Measurements from ENCODE around the gene KCNK3.
"Not testable (repeated sequence)": the region's sequence is repeated elsewhere in the genome, so short reads cannot be mapped to it uniquely, and the experiment has no call there.

The KCNK3 gene

DNA sequence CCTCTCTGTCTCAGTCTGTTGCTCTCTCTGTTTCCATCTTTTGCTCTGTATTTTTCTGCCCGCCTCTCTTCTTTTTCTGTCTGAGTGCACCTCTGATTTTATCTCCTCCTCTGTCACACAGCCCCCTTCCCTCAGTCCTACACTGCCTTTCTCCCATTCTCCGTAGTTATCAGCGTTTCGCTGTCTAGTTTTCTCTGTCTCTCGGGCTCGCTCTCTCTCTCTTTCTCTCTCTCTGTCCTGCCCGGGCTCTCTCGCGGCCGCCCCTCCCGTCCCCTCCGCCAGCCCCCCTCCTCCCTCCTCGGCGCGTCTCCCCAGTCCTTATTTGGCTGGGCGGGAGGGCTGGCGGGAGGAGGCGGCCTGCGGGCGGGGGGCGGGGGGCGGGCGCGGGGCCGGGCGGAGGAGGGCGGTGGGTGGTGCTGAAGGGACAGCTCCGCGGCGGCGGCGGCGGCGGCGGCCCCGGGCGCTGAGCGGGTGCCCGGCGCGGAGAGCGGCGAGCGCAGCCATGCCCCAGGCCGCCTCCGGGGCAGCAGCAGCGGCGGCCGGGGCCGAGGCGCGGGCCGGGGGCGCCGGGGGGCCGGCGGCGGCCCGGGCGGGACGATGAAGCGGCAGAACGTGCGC lies at the start of gene KCNK3:
Gene KCNK3 (plus strand): TSS at position 444 of the 618 bp plus-strand sequence. CDS start 154 bp downstream, at position 598.
- peak; percentile 46 for DNase-seq

DNA sequence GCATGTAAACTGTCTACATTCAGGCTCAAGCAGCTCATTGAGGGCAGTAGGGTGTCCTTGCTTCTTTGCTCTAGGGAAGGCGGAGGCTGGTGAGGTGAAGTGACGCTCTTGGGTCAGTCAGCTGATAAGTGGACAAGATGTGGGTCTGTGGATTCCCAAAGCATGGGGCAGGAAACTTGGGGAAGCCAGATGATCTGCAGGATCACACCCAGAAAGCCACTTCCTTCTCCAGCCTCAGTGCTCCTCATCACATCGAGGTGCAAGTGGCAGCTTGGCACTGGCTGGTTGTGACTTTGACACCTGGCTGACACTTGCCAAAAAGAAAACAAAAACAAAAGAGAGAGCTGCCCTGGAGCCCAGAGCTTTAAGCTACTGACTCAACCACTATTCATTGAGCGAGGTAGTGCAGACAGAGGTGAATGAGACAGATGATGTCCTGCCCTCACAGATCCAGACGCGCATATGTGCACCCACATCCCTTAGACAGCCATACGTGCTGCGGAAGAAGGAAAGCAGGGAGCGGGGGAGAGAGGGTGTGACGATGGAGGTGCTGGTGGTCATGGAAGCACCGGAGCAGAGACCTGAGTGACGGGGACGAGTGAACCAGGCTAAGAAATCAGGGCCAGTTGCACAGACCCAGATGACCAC lies 48.2 kb upstream of the KCNK3 start:
- no peak for DNase-seq

DNA sequence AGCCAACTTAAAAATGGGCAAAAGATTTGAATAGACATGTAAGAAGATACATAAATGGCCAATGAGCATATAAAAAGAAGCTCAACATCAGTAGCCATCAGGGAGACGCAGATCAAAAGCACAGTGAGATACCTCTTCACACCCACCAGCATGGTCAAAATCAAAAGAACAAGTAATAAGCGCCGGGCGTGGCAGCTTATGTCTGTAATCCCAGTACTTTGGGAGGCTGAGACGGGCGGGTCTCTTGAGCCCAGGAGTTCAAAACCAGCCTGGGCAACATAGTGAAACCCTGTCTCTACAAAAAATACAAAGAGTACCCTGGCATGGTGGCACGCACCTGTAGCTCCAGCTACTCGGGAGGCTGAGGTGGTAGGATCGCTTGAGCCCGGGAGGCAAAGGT lies 46.8 kb upstream of the KCNK3 start:
- DNase-seq: no peak

DNA sequence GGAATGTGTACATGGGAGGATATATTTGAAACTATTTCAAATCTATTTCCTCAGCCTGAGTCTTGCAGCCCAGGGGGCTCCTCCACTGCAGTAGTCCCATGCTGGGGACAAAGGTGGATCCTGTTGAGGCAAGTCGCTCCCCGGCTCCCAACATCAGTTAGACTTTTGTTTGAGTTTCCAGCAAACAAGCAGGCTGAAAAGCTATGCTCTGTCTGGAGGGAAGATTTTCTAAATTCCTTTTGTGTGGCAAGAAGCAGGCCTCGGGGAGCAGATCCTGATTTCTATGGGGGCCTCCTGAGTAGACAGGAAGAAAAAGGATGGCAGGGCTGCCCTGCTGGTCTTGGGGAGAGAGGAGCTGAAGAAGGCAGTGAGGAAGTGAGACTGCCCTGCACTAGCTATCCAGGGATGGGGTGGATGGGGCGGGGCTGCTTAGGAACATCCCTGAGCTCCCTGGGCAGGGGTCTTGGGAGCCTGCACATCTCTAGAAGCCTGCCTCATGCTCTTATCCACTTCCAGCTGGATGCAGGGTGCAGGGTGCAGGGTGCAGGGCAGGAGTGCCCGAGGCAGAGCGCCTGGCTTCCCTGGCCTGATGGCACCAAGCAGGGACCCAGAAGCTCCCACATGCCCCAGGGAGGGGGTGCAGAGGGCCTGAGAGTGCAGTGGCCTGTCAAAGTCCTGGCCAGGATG lies 45.4 kb upstream of the KCNK3 start:
- no peak for DNase-seq

DNA sequence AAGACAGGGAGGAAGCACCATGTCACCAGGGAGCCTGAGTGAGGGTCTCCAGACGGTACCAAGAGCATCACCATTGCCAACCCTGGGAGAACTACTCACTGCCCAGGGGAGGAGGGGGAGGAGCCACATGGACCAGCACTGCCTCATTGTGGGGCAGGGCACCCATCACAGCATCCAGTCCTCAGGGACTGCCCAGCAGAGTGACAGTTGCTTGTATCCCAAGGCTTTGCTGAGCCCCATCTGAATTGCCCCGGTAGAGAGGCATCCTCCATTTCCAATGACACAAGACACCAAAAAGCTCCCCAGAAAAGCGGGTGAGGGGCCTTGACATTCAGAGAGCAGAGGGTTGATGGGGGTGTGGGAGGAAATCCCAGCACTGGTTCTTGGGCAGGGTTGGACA lies 44.5 kb upstream of the KCNK3 start:
- no peak for DNase-seq

DNA sequence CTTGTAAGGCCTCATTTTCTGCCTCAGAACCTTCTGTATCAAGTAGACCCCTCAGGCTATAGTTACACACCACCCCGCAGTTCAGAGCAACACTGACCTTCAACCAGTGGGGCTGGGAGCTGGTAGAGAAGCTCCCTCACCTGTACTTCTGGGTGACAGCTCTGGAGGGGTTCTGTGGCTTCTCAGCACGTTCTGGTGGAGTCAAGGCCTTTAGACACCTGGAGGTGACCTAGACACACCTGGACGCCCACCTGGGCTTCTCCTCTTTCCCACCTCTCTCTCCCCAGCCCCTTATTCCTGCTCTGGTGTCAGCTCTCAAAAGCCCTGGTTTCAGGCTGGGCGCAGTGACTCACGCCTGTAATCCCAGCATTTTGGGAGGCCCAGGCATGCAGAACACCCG lies 44.0 kb upstream of the KCNK3 start:
- DNase-seq: no peak

DNA sequence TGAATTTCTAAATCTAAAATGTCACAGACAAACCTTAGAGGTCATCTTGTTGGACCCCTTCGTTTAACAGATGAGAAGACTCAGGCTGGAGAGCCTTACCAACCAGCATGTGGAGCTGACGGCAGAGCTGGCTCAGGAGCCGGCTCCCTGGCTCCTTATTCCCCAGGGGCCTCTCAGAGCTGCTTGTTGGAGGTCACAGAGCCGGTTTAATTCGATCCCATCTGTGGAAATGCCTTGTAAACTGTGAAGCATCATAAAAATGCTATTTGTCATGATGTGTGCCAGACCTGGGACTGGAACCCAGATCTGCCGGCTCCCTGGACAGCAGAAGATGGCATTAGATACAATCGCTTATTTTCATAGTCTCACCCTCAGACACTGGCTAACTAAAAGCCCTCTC lies 43.2 kb upstream of the KCNK3 start:
- no peak for DNase-seq

DNA sequence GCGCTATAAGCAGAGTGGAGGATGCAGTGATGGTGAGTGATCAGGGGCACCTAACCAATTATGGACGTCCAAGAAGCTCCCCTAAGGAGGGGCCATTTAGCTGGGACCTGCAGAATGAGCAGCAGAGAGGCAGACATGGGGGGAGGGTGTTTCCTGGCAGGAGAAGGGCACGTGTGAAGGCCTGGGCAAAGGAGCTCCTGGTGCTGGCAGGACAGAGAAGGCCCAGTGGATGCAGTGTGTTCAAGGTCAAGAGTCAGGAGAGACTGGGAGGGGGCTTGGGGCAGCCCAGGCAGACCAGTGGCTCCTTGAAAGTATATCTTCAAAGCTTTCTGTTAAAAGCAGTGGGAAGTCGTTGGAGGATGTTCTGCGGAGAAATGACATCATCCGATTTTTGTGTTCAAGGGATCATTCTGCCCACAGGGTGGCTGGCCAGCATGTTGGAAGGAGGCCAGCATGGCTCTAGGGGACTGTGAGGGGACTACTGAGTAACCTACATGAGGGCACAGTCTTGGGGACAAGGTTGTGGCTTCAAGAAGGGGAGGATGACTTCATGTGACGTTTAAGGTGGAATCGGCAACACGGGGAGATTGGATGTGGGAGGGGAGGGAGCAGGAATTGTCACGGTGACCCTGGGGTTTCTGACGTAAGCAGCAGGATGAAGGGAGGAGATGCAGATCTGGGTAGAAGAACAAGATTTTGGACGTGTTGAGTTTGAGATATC lies 42.4 kb upstream of the KCNK3 start:
- DNase-seq: no peak

DNA sequence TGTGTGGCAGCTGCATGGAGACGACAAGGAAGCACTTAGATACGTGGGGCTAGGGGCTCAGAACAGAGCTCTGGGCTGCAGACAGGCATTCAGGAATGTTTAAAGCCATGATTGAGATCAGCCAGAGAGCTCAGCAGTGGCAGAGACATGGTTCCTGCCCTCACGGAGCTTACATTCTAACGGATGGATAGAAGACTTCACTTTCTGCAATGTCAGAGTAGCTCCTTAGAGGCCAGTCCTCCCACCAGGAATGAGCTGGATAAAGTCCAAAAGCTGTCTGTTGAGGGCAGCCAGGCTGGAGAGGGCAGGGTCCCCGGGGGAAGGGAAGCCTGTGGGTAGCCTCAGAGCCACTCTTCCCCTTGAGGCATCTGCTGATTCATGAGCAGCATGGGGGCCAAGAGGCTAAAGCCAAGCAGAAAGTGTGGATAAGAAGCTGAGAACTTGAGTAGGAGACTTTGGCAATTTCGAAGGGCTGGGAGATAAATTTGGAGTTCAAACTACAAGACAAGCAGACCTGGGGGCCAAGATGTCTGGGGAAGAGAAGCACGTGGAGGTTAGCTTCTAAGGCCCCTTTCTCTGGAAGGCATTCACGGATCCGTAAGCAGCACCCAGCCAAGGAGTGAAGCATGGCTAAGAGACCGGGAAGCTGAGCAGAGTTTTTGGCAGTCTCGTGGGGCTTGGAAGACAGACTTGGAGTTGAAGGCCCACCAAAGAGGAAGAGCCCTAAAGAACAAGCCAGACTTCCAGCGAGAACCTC lies 41.6 kb upstream of the KCNK3 start:
- no peak for DNase-seq

DNA sequence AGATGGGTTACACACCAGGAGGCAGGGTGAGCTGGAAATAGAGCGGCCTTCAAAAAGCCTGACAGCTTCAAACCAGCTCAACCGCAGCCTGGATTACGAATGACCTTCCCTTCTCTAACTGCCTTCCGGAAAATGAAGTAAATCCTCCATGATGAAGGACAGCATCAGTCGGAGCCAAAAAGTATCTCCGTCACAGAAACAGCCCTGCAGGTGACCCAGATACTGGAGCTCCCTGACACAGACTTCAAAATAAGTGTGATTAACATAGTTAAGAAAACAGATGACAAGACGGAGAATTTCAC lies 41.1 kb upstream of the KCNK3 start:
- DNase-seq: no peak

DNA sequence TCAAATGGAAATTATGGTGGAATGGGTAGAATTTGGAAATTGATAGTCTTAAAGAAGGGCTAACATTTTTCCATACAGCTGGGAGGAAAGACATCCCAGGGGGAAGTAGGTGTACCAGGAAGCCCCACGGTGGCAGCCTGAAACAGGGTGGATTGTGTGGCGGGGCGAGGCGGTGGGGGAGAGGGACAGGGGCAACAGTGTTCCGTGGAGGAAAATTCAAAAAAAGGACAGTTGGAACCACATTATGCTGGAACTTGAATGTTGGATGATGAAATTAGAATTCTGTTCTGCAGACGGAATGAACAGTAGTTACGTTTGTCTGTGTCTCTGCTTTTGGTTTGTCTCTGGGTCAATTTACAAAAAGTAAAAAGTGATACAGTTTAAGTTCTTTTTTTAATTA lies 40.7 kb upstream of the KCNK3 start:
- no peak for DNase-seq

DNA sequence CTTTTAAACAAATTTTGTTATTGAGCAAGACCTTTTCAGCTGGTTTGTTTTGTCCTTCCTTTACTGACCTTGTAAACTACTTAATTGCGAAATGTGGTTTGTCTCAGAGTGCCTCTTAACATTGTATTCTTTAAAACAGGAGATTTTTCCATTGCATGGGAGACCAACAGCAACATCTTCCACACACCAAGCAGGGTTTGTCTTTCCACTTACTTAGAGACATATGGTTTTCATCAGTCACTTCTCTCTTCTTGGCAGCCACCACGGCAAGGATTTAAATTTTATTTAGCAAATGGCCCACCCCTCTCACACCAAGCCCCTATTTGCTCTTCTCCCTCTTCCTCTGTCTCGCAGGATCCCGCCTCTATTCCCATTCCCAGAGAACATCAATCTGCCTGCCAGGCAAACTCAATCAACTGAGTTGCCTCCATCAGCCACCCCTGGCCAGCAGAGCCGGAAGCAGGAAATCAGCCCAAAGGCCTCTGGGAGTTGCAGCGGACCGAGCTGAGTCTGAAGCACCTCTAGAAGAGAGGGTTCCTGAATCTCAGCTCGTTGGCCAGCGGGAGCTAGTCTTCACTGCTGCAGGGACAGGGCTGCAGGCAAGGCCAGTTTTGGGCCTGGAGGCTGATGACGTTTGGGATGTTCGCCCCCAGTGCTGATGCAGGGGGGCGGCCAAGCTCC lies 40.0 kb upstream of the KCNK3 start:
- no peak for DNase-seq

DNA sequence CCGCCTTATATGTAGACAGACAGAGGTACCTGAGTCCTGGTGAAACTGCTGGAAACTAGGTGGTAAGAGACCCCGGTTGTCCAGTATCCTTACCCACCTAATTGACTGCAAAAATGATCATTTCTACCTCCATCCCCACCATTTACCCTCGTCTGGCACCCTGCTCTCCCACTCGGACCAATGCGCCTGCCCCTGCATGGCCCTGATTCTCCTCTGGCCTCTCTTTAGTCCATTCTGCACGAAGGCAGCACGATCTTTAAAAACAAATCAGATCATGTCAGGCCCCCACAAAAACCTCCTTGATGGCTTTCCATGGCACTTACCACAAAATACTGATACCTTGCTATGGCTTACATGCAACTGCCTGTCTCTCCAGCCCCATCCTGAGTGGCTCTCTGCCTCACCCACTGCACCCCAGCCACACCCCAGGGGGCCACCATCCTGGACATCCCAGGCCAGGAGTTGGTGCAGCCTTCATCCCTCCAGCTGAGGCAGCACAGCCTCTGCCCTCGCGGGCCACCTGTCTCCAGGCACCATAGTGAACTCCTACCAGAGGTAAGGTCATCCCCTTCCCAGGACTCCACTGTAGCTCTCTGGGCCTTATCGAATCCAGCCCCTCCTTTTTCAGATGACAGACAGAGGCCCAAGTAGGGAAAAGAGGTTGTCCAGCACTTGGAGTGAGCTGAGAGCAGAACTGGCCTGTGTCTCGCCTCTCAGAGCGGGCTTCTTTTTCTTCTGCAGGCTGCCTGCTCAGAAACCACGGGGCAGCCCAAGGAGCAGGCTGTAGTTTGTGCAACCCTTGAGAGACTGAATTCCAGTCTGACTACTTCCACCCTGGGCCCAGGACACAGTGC lies 39.1 kb upstream of the KCNK3 start:
- no peak for DNase-seq

DNA sequence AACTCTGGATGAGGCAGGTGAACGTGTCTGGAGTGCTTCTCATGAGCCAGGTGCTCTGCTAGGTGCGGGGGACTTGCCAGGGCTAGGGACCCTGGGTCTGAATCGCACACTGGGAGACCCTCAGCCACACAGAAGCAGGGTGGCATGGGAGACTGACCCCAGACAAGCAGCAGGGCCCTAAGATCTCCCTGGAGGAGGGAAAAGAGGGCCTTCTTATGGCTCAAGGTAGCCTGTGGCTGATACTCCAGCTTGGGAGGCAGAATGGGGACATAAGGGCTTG lies 38.5 kb upstream of the KCNK3 start:
- DNase-seq: no peak

DNA sequence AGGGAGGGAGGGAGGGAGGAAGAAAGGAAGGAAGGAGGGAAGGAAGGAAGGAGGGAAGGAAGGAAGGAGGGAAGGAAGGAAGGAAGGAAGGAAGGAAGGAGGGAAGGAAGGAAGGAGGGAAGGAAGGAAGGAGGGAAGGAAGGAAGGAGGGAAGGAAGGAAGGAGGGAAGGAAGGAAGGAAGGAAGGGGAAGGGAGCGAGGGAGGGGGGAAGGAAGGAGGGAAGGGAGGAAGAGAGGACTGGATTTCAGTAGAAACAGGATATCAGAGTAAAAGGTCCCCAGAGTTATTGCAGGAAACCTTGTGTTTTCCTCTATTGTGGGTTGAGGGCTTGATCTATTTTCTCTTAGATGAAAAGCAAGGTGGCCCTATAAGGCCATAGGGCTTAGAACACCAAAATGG lies 37.4 kb upstream of the KCNK3 start:
- not testable (repeated sequence) for DNase-seq

DNA sequence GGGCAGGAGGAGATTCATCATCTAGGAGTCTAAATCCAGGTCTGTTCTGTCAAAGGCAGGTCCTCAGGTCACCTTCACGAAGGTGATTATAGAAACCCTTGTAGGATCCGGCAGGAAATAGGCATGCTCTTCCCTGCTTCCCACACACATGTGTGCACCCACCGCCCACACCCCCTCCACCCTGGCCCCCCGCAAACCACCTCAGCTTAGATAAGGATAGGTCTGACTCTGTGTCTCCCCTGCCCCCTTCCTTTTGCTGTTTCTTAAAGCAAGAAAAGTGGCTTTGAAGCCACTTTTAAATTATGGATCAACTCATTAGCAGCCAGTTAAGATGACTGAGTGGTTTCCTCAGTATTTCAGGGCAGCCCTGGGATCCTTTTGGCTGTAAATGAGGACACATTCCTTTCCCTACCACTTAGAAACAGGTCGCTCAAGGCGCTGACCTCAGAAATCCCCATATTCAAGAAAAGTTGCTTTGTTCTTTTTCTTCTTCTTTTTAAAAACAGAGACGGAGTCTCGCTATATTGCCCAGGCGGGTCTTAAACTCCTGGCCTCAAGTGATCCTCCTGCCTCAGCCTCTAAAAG lies 36.8 kb upstream of the KCNK3 start:
- no peak for DNase-seq

DNA sequence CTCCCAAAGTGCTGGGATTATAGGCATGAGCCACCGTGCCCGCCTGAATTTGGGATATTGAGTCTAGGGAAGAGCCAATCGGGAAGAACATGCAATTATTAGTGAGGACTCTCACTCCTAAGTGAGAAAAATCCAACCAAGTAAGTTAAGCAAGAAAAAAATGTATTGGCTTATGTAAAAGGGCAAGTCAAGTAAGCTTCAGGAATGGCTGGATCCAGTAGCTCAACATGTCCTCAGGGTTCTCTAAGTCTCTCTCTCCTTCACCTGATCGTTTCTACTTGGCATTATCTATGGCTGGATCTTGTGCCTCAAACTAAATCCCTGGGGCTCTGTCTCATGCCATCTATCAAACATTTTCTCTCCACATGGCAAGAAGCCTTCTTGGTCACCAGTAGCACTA lies 35.3 kb upstream of the KCNK3 start:
- DNase-seq: no peak

DNA sequence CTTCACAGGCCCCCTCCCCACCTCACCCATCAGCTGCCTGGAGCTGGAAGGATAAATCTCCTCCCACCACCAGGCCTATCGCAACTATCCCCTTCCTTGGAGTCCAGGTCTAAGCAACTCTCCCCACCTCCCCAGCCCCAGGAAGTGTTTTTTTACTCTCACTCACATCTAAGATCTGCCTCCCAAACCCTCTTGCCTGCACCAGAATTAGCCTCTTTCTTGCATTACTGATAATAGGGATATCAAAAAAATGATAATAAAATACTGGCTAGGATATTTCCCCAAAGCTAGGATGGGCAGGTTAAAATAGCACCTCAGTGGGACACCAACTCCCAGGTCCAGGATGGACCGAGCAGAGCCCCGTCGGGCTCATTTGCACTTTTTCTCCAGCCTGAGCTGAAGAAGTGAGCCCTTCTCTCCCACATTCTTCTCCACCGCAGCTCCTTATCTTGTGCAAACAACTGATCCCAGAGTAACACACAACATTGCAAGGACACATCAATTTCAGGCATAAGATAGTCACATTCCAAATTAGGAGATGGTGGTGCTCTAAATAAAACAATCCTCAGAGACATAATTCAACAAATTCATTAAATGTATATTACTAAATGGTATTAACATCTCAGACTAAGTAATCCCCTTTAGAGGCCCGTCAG lies 33.7 kb upstream of the KCNK3 start:
- DNase-seq: no peak

DNA sequence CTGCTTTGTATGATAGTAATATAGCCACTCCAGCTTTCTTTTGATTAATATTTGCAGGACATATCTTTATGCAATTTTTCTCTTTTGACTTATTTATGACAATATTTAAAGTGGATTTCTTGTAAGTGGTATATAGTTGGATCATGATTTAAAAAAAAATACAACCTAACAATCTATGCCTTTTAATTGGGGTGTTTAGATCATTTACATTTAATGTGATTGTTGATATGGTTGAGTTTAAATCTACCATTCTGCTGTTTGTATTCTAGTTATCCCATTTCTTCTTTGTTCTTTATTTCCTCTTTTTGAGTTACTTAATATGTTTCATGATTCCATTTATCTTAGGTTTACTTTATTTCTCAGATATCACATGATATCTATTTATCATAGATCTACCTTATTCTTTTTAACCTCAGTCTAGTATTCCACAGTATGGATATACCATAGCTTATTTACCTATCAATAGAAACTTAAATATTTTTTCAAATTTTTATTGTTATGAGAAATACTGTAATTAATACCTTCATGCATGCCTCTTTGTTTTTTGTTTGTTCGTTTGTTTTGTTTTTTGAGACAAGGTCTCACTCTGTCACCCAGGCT lies 32.1 kb upstream of the KCNK3 start:
- DNase-seq: no peak

DNA sequence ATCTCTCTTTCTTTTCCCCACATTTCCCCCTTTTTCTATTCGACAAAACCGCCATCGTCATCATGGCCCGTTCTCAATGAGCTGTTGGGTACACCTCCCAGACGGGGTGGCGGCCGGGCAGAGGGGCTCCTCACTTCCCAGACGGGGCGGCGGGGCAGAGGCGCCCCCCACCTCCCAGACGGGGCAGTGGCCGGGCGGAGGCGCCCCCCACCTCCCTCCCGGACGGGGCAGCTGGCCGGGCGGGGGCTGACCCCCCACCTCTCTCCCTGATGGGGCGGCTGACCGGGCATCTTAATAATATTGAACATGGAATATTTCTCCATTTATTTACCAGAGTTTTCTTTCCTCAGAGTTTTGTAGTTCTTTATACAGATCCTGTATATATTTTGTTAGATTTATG lies 27.2 kb upstream of the KCNK3 start:
- DNase-seq: not testable (repeated sequence)

DNA sequence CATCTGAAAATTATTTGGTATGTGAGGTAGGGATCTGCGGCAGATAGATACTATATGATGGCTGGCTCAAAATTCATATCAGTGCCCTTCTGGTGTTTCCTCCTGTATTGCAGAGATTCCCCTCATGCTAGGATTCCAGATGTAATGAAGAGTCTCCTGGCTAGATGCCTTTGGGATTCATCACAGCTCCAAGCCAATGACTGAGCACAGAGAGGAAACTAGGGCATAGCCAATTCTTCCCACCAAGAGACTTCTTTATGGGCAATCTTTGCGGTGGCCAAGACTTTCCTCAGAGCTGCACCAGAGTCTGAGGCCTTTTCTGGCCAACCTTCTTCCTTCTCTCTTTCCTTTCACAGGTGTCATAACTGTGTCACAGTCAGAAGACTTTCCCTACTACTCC lies 25.9 kb upstream of the KCNK3 start:
- no peak for DNase-seq
